Large intestine (tissue), 3 donors: ENCODE measurements around the gene PEX10. TPM values are rescaled to one million over a fixed set of nuclear protein-coding genes. Genes with fewer than 3 reads are reported as not detected.

Experiments
- DNase-seq, 2 donors: peaks; one replicate each; pipeline versions ENCODE4 v3.0.0 to v3.0.0-alpha.2; 2013
- H3K27ac ChIP-seq: one replicate; pipeline ENCODE4 v1.5.1; 2013; ENCODE audit warnings: low read length
- H3K27me3 ChIP-seq: 2 replicates; pipeline ENCODE4 v1.6.1; 2013; ENCODE audit warnings: low read length; ENCODE audit not compliant: control insufficient read depth, insufficient read depth
- H3K36me3 ChIP-seq: 2 replicates; pipeline ENCODE4 v1.6.1; 2013; ENCODE audit warnings: low read length; ENCODE audit not compliant: control insufficient read depth, insufficient read depth
- H3K4me1 ChIP-seq: one replicate; pipeline ENCODE4 v1.6.1; 2013; ENCODE audit warnings: low read length; ENCODE audit not compliant: control insufficient read depth, insufficient read depth
- H3K4me3 ChIP-seq: one replicate; pipeline ENCODE4 v1.5.1; 2013; ENCODE audit warnings: low read length
- H3K9me3 ChIP-seq: one replicate; pipeline ENCODE4 v1.6.1; 2013; ENCODE audit warnings: mild to moderate bottlenecking, low read depth, low read length, moderate library complexity; ENCODE audit not compliant: control insufficient read depth
- WGBS: methylation state at CpG from one replicate; pipeline ENCODE4 v1.1.5; 2013; ENCODE audit warnings: low lambda C conversion rate; ENCODE audit not compliant: insufficient coverage; 5-methylcytosine and 5-hydroxymethylcytosine counted together
- polyA plus RNA-seq: library from polyadenylated mRNA; unstranded; fragments of 120-200 nt; gene quantifications from one replicate; pipeline ENCODE4 v1.2.1, GENCODE V29; 2013

The PEX10 gene
- polyA plus RNA-seq, 1 donor: 20.5 TPM

DNA sequence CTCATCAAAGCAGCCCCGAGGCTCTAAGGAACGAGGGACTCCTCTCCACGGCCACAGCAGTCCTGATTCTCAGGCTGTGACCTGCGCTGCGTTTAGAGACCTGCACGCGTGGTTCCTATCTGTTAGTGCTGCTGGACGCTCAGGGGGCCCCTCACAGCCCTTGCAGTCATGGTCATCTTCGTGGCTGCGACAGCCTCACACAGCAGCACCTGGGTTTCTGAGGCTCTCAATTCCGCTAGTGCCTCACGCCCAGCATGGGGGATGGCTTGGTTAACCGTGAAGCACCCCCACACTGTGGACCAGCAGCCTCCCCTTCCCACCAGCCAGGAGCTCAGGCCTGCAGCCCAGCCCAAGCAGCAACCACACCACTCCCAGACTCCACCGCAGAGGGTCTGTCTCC is 28.8 kb downstream of the PEX10 start:
- Histone ChIP-seq H3K27me3 (no peaks in the 10 kb centered on the region), H3K4me1 (peaks cover 10% of the 10 kb centered on the region), H3K27ac (no peak overlapping the region), H3K4me3 (no peak overlapping the region), H3K9me3 (no peaks in the 10 kb centered on the region), H3K36me3 (peaks cover 15% of the 10 kb centered on the region)
- WGBS: no CpG with 5 or more reads among the region's 14 CpGs
- DNase-seq: no peak

DNA sequence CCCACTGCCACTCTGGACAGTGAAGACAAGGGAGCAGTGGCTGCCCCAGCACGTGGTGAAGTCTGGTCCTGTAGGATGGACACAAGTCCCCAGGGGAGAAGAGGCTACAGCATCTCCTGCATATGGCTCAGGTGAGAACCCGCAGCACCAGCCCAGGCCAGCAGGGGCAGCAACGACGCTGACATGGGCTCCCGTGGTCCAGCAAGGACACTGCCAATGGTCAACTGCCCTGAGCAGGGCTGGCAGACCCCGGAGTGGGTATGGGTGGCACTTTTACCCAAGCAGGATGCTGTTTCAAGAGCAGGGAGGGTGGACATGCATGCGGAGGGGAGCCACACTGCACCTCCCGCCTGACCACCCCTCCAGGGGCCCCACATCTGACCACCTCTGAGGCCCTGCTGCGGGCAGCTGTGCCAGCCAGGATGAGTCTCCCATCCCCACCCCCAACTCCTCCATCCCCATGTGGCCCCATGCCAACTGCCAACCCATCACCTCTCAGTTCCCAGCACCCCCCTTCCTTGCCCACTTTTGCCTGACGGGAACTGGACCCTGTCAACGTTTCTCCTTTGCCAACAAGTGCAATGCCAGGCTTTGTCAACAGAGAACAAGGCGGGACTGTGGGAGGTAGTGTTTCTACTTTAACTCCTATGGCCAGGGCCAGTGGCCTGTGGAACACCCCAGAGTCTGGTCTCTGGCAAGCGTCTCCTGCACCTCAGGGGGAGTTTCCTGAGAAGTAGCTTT is 29.6 kb downstream of the PEX10 start:
- no peak overlapping the region for H3K4me3 ChIP-seq
- peaks cover 13% of the 10 kb centered on the region for H3K36me3 ChIP-seq
- H3K27me3 ChIP-seq: no peaks in the 10 kb centered on the region
- no peak overlapping the region for H3K27ac ChIP-seq
- no peaks in the 10 kb centered on the region for H3K9me3 ChIP-seq
- H3K4me1 ChIP-seq: peaks cover 16% of the 10 kb centered on the region
- WGBS: no CpG with 5 or more reads among the region's 13 CpGs
- DNase-seq: peak in 1 of 2 donors; percentile 27

- no CpG with 5 or more reads among the region's 28 CpGs for WGBS
- H3K27ac ChIP-seq: no peak overlapping the region
Observed at GRCh38 chr1:2381741-2382620, 30.4 kb downstream of the PEX10 start.

GRCh38 chr1:2380816-2381591 is 31.4 kb downstream of the PEX10 start:
- WGBS: no CpG with 5 or more reads among the region's 32 CpGs
- H3K36me3 ChIP-seq: peaks cover 2% of the 10 kb centered on the region
- H3K27ac ChIP-seq: no peak overlapping the region
- no peak overlapping the region for H3K4me3 ChIP-seq
- no peak for DNase-seq
- H3K27me3 ChIP-seq: no peaks in the 10 kb centered on the region
- H3K9me3 ChIP-seq: no peaks in the 10 kb centered on the region
- H3K4me1 ChIP-seq: peaks cover 16% of the 10 kb centered on the region

More at GRCh38 chr1:2381741-2382620, 30.4 kb downstream of the PEX10 start:
- no peak overlapping the region for H3K4me3 ChIP-seq
- peaks cover 16% of the 10 kb centered on the region for H3K4me1 ChIP-seq
- H3K27me3 ChIP-seq: no peaks in the 10 kb centered on the region
- H3K9me3 ChIP-seq: no peaks in the 10 kb centered on the region
- peaks cover 5% of the 10 kb centered on the region for H3K36me3 ChIP-seq
- DNase-seq: peak; percentile 68 to 71

DNA sequence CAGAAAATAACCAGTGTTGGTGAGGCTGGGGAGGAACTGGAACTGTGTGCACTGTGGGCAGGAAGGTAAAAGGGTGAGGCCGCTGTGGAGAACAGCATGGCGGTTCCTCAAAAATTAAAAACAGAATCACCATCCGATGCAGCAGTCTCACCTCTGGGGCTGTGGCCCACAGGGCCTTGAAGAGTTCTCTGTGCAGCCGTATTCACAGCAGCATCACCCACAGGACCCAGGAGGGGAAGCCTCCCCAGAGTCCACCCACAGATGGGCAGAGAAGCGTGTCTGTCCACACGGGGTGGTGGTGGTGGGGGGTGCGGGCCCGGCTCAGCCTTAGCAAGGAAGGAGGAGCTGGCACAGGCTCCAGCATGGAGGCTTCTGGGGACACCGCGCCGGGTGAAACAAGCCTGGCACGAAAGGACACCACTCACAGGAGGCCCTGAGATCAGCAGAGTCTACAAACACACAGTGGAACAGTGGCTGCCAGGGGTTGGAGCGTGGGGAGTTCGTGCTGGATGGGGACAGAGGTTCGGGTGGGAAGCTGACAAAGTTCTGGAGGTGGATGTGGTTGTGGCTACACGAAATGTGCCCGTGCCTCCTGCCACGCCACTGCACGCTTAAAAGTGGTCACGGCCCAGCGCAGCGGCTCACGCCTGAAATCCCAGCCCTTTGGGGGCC is 32.5 kb downstream of the PEX10 start:
- no peak overlapping the region for H3K27ac ChIP-seq
- H3K9me3 ChIP-seq: no peaks in the 10 kb centered on the region
- no peak overlapping the region for H3K4me3 ChIP-seq
- H3K27me3 ChIP-seq: no peaks in the 10 kb centered on the region
- H3K36me3 ChIP-seq: peaks cover 2% of the 10 kb centered on the region
- no CpG with 5 or more reads among the region's 23 CpGs for WGBS
- DNase-seq: no peak
- peaks cover 16% of the 10 kb centered on the region for H3K4me1 ChIP-seq

- 67% methylated on average over 1 of the region's 18 CpGs for WGBS
- Histone ChIP-seq H3K27ac (no peak overlapping the region), H3K9me3 (no peaks in the 10 kb centered on the region), H3K36me3 (peaks cover 1% of the 10 kb centered on the region), H3K4me3 (no peak overlapping the region), H3K4me1 (peaks cover 16% of the 10 kb centered on the region), H3K27me3 (no peaks in the 10 kb centered on the region)
- no peak for DNase-seq
Observed at GRCh38 chr1:2378956-2379732, 33.2 kb downstream of the PEX10 start.

- Histone ChIP-seq H3K4me1 (peaks cover 16% of the 10 kb centered on the region), H3K4me3 (no peak overlapping the region), H3K9me3 (no peaks in the 10 kb centered on the region), H3K27me3 (no peaks in the 10 kb centered on the region), H3K27ac (no peak overlapping the region), H3K36me3 (no peaks in the 10 kb centered on the region)
- DNase-seq: no peak
- WGBS: no CpG with 5 or more reads among the region's 24 CpGs
Observed at GRCh38 chr1:2378441-2378851, 33.9 kb downstream of the PEX10 start.

DNA sequence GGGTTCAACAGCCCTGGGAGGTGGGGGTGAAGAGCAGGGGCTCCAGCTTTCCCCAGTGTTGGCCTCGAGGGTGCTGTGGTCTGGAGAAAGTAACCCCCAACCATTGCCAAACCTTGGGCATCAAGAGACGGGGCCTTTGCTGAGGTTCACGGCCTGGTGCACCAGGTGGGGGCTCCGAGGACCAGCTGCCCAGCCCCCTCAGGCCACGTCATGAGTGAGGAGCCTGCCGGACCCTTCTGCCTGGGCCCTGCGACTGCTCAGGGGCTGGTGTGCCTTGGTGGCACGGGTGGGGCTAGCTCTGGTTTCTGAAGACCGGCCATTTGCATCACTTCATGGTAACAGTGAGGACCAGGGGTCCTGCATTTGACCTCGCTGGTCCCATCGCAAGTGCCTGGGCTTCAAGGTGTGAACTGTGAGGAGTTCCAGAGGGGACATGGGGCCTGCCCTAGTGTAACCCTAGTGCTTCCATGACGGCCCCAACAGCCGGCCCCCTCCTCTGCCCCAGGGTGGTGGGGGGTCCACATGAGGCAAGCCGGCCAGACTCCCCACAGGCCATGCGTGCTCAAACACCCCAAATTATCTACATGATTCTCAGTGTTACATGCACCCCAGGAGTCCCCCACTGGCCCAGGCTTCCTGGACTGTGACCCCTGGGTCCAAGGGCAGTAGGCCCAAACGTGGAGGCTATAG is 34.5 kb downstream of the PEX10 start:
- H3K27ac ChIP-seq: no peak overlapping the region
- no peaks in the 10 kb centered on the region for H3K36me3 ChIP-seq
- no CpG with 5 or more reads among the region's 16 CpGs for WGBS
- H3K4me3 ChIP-seq: no peak overlapping the region
- H3K4me1 ChIP-seq: peaks cover 16% of the 10 kb centered on the region
- no peaks in the 10 kb centered on the region for H3K27me3 ChIP-seq
- DNase-seq: peak in 1 of 2 donors; percentile 34
- H3K9me3 ChIP-seq: no peaks in the 10 kb centered on the region
